GM12872 (cell line): ENCODE measurements around the gene RASSF10.

ENCODE experiments used
- TF ChIP-seq, protein P1 (sequence below): IDR thresholded peaks from 3 replicates; pipeline ENCODE4 v1.5.1; 2011; ENCODE audit warnings: low read depth, mild to moderate bottlenecking, low read length, moderate library complexity; ENCODE audit not compliant: insufficient read depth

Gene RASSF10

DNA sequence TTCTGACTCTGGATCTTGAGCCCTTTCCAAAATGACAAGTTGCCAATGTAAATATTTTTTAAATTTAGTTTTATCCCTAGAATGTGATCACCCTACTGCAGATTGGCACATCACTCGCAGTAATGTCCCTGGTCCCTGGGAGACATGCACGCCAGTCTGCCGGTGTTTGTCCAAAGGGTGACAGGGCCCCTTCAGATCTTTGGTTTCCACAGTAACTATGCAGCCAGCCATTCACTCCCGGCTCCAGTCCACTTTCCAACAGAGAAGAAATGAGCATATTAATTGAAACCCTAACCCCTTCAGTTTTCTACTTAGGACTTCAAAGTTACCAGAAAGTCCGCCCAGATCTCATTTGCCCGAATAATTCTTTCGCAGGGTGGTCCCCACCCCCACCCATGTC, 25.8 kb upstream of the RASSF10 start:
- TF ChIP-seq, protein P1, sequence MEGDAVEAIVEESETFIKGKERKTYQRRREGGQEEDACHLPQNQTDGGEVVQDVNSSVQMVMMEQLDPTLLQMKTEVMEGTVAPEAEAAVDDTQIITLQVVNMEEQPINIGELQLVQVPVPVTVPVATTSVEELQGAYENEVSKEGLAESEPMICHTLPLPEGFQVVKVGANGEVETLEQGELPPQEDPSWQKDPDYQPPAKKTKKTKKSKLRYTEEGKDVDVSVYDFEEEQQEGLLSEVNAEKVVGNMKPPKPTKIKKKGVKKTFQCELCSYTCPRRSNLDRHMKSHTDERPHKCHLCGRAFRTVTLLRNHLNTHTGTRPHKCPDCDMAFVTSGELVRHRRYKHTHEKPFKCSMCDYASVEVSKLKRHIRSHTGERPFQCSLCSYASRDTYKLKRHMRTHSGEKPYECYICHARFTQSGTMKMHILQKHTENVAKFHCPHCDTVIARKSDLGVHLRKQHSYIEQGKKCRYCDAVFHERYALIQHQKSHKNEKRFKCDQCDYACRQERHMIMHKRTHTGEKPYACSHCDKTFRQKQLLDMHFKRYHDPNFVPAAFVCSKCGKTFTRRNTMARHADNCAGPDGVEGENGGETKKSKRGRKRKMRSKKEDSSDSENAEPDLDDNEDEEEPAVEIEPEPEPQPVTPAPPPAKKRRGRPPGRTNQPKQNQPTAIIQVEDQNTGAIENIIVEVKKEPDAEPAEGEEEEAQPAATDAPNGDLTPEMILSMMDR = no peak

DNA sequence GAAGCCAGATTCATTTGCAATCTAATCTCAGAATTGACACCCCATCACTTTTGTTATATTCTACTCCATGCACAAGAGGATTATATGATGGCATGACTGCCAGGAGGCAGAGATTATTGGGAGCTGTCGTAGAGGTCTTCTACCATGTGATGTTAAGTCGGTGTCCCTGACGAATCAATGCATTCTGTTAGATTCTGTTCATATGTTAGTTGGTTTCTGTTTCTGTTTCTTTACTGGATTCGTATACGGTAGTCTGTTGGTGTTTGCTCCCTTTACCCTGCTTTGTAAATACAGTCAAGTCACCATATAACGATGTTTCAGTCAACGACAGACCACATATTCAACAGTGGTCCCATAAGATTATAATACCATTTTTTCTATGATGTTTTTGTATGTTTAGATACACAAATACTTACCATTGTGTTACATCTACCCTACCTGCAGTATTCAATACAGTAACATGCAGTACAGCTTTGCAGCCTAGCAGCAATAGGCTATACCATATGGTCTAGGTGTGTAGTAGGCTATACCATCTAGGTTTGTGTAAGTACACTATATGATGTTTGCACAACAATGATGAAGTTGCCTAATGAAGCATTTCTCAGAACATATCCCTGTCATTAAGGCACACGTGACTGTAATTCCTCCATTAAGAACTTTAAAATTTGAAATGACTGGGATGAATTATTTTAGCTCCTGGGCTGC, 22.8 kb upstream of the RASSF10 start:
- TF ChIP-seq, protein P1 = no peak

DNA sequence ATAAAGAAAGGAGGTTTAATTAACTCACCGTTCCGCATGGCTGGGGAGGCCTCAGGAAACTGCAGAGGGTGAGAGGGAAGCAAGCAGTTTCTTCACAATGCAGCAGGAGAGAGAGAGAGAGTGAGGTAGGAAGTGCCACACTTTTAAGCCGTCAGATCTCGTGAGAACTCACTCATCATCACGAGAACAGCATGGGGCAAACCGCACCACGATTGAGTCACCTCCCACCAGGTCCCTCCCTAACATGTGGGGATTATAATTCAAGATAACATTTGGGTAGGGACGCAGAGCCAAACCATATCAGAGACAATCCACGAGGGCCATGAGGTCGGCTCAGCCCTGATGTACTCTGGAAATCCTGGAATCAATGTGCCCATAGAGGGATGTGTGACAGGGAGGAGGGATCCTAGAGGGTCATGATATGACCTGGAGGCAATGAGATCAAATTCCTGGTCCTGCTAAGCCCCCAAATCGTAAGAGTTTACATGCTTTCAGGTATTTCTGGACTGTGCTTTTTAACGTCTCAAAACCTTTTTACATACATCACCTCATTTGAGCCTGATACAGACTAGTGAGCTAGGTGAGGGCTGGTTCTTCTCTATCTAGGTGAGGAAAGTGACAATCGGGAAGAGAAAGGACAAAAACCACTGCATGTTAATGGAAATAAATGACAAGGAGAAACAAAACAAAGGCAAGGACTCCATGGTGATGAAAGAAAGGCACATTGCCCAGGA, 19.5 kb upstream of the RASSF10 start:
- TF ChIP-seq, protein P1 = no peak

DNA sequence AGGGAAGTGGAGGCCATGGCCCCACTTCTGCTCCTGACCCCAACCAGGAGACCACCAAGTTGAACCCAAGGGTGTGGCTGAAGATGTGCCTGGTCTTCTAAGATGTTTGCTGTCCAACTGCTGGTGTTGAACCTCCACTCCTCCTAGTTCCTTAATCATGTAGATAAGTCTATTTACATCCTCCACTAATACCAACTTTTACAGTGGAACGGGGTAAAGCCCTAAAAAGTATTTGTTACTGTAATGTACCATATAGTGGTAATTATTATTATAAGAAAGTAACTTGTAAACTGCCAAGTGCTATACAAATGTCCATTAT, 19.0 kb upstream of the RASSF10 start:
- TF ChIP-seq, protein P1 = no peak

DNA sequence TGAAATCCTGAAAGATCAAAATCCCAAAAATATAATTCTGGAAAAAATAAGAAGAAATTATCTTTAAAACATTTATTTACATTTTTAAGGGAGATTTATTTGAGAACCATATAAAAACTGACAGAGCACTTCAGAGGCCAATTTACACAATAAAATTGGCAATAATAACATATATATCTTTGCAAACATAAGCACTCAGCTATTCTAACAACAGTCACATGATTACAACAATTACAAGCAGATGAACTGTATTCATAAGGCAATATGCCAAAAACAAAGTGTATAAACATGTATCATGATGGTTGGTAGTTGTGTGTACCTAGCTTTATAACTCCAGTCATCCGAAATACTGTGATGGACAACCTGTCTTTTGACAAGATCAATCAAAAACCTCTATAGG, 17.7 kb upstream of the RASSF10 start:
- TF ChIP-seq, protein P1 = no peak

DNA sequence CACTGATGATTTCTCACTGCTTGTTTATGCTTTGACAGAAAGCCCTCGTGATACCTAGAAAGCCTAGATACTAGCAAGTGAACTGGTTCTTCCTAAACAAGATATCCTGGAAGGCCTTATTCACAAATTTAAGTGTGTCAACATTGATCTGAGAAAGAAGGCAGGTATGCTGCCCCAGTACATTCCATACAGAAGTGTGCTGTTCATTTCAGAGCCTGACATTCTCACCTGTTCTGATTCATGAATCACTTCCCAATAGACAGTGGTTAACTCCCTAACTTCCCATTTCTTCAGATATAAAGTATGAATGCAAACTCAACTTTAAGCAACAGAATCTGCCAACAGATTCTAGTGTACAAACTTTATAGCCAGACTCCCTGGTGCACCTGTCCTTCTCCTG, 15.5 kb upstream of the RASSF10 start:
- TF ChIP-seq, protein P1 = no peak

DNA sequence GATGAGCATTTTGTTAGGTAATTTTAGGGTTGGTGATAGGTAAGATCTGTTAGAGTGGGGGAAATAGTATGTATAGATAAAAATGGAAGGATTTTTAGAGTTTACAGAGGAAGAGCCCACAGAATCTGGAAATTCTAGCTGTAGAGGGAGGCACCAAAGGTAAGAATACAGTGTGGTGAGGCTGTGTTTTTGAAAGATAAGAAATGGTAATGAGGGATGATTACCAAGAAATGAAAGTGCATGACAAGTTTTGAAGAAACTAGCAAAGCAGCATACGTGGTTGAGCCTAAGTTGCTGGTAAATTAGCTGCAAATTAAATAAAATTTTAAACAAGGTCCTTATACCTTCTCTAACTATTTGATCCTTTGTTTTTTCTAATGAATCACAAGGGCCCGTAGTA, 14.6 kb upstream of the RASSF10 start:
- TF ChIP-seq, protein P1 = no peak
